Nephron (organoid): Measurements from ENCODE around the gene PPP3CA.

Experiments used
- H3K27ac Mint-ChIP-seq, 3 experiments: 2 replicates each; pipeline ENCODE4 v1.8.0; 2020; ENCODE audit warnings: mixed read lengths in 3 of 3, mild to moderate bottlenecking in 2 of 3, moderate library complexity in 1 of 3
- H3K27me3 Mint-ChIP-seq: 2 replicates; pipeline ENCODE4 v1.8.0; 2021; ENCODE audit warnings: low read depth, mild to moderate bottlenecking, moderate library complexity, mixed read lengths
- H3K36me3 Mint-ChIP-seq: 2 replicates; pipeline ENCODE4 v1.8.0; 2020; ENCODE audit warnings: low read depth, mixed read lengths
- H3K4me1 Mint-ChIP-seq: 2 replicates; pipeline ENCODE4 v1.8.0; 2020; ENCODE audit warnings: mixed read lengths
- H3K4me3 Mint-ChIP-seq, 3 experiments: 2 replicates each; pipeline ENCODE4 v1.8.0; 2020; ENCODE audit warnings: mild to moderate bottlenecking in 3 of 3, mixed read lengths in 3 of 3, moderate library complexity in 2 of 3
- H3K9me3 Mint-ChIP-seq: 2 replicates; pipeline ENCODE4 v1.8.0; 2020; ENCODE audit warnings: mixed read lengths
- CTCF ChIP-seq, 3 experiments: fragments of 200-600 bp; sonication (generic); IDR thresholded peaks; one replicate each; pipeline ENCODE4 v1.5.0; 2021; ENCODE audit warnings: antibody characterized with exemption in 3 of 3; ENCODE audit not compliant: unreplicated experiment in 3 of 3

Gene PPP3CA

GRCh38 chr4:101198682-101199339, 148.5 kb downstream of the PPP3CA start:
- no peaks in the 10 kb centered on the region for H3K27me3 Mint-ChIP-seq
- TF ChIP-seq CTCF (IDR thresholded peaks at IDR 0.05; ENCODE audit: unreplicated experiment in 3 of 3) = no peak
- H3K4me1 Mint-ChIP-seq = peaks cover 39% of the 10 kb centered on the region
- no peaks in the 10 kb centered on the region for H3K9me3 Mint-ChIP-seq
- H3K36me3 Mint-ChIP-seq = peaks cover 8% of the 10 kb centered on the region
- no peak overlapping the region for H3K4me3 Mint-ChIP-seq
- H3K27ac Mint-ChIP-seq = peak overlapping the region; percentile 9 to 56 (median 33)

GRCh38 chr4:101197350-101197749, 150.0 kb downstream of the PPP3CA start:
- no peak for TF ChIP-seq CTCF (IDR thresholded peaks at IDR 0.05; ENCODE audit: unreplicated experiment in 3 of 3)
- Mint-ChIP-seq H3K9me3 (no peaks in the 10 kb centered on the region), H3K4me3 (no peak overlapping the region)

GRCh38 chr4:101192244-101192643, 155.1 kb downstream of the PPP3CA start:
- Mint-ChIP-seq H3K4me3 (no peak overlapping the region), H3K4me1 (peaks cover 19% of the 10 kb centered on the region)

More at GRCh38 chr4:101197350-101197749, 150.0 kb downstream of the PPP3CA start:
- Mint-ChIP-seq H3K4me1 (peaks cover 43% of the 10 kb centered on the region), H3K27me3 (no peaks in the 10 kb centered on the region), H3K36me3 (peaks cover 8% of the 10 kb centered on the region), H3K27ac (no peak overlapping the region)

GRCh38 chr4:101191302-101192098, 155.8 kb downstream of the PPP3CA start:
- no peak for TF ChIP-seq CTCF (IDR thresholded peaks at IDR 0.05; ENCODE audit: unreplicated experiment in 3 of 3)
- Mint-ChIP-seq H3K4me1 (peaks cover 19% of the 10 kb centered on the region), H3K27me3 (no peaks in the 10 kb centered on the region), H3K27ac (peak overlapping the region; percentile 62 to 78 (median 71)), H3K9me3 (no peaks in the 10 kb centered on the region), H3K4me3 (no peak overlapping the region), H3K36me3 (peaks cover 8% of the 10 kb centered on the region)

More at GRCh38 chr4:101192244-101192643, 155.1 kb downstream of the PPP3CA start:
- no peak for TF ChIP-seq CTCF (IDR thresholded peaks at IDR 0.05; ENCODE audit: unreplicated experiment in 3 of 3)
- Mint-ChIP-seq H3K36me3 (peaks cover 8% of the 10 kb centered on the region), H3K27me3 (no peaks in the 10 kb centered on the region), H3K9me3 (no peaks in the 10 kb centered on the region), H3K27ac (peak overlapping the region; percentile 62 to 81 (median 71))

GRCh38 chr4:101190751-101191150, 156.6 kb downstream of the PPP3CA start:
- H3K9me3 Mint-ChIP-seq = no peaks in the 10 kb centered on the region
- peak overlapping the region in 2 of 3 experiments; percentile 32 to 71 for H3K27ac Mint-ChIP-seq

More at GRCh38 chr4:101190751-101191150, 156.6 kb downstream of the PPP3CA start:
- TF ChIP-seq CTCF (IDR thresholded peaks at IDR 0.05; ENCODE audit: unreplicated experiment in 3 of 3) = no peak
- Mint-ChIP-seq H3K27me3 (no peaks in the 10 kb centered on the region), H3K36me3 (peaks cover 5% of the 10 kb centered on the region), H3K4me3 (no peak overlapping the region), H3K4me1 (peaks cover 19% of the 10 kb centered on the region)
